ENCODE measurements around the gene IFRD2.

IFRD2 gene

GRCh38 chr3:50322386-50323091 is 30.3 kb upstream of the IFRD2 start, which contains the start of gene HYAL2:
Gene HYAL2, minus strand, starts transcription at chr3:50322745. Its CDS starts 2,256 bp downstream, at chr3:50320489.
- H3K9ac ChIP-seq, result peak within 1 kb of the TSS; percentile 93 to 100 (median 99)
- no peak for TF ChIP-seq Cebpa-rat (IDR thresholded peaks at IDR 0.05)
- peaks cover 11 to 56% (median 43%) of the 10 kb centered on the region in 11 experiments; a peak in 21 of 22 replicates for H3K36me3 ChIP-seq
- H3K27ac ChIP-seq, result peak within 1 kb of the TSS; percentile 94 to 100 (median 99)
- H3K4me3 ChIP-seq, result peak within 1 kb of the TSS; percentile 73 to 89 (median 78)
- H3K27me3 ChIP-seq, result no peaks in the 10 kb centered on the region
- peaks cover 68 to 89% (median 81%) of the 10 kb centered on the region in 10 experiments for H3K4me1 ChIP-seq
- no peaks in the 10 kb centered on the region for H3K9me3 ChIP-seq (replicated peaks in 1 of 11)
- H3K4me2 ChIP-seq, result peak within 1 kb of the TSS; percentile 90 to 99 (median 97)
- peaks cover 0 to 58% (median 34%) of the 10 kb centered on the region in 11 experiments; a peak in 17 of 22 replicates for H4K20me1 ChIP-seq

- Histone ChIP-seq H3K4me1 (peaks cover 68 to 89% (median 81%) of the 10 kb centered on the region in 10 experiments), H3K4me3 (peak overlapping the region; percentile 73 to 89 (median 78)), H3K9me3 (replicated peaks in 1 of 11) (no peaks in the 10 kb centered on the region), H3K4me2 (peak overlapping the region; percentile 90 to 99 (median 97)), H4K20me1 (peaks cover 0 to 58% (median 35%) of the 10 kb centered on the region in 11 experiments; a peak in 17 of 22 replicates), H3K36me3 (peaks cover 16 to 61% (median 48%) of the 10 kb centered on the region in 11 experiments; a peak in 21 of 22 replicates), H3K27me3 (no peaks in the 10 kb centered on the region), H3K9ac (peak overlapping the region; percentile 93 to 100 (median 99); a peak in 21 of 22 replicates), H3K27ac (peak overlapping the region; percentile 94 to 100 (median 99); a peak in 20 of 22 replicates)
- TF ChIP-seq Cebpa-rat (IDR thresholded peaks at IDR 0.05), result no peak
Measured at GRCh38 chr3:50322115-50322385, 29.8 kb upstream of the IFRD2 start.

GRCh38 chr3:50321336-50322114 is 29.3 kb upstream of the IFRD2 start:
- H3K4me1 ChIP-seq, result peaks cover 68 to 89% (median 81%) of the 10 kb centered on the region in 10 experiments
- H3K4me2 ChIP-seq, result peak overlapping the region; percentile 90 to 99 (median 97)
- no peak for TF ChIP-seq Cebpa-rat (IDR thresholded peaks at IDR 0.05)
- no peaks in the 10 kb centered on the region for H3K9me3 ChIP-seq (replicated peaks in 1 of 11)
- peak overlapping the region; percentile 94 to 100 (median 99) for H3K27ac ChIP-seq
- no peaks in the 10 kb centered on the region for H3K27me3 ChIP-seq
- peaks cover 21 to 62% (median 50%) of the 10 kb centered on the region in 11 experiments; a peak in 21 of 22 replicates for H3K36me3 ChIP-seq
- peaks cover 0 to 58% (median 38%) of the 10 kb centered on the region in 11 experiments; a peak in 18 of 22 replicates for H4K20me1 ChIP-seq
- peak overlapping the region; percentile 73 to 89 (median 78) for H3K4me3 ChIP-seq
- H3K9ac ChIP-seq, result peak overlapping the region; percentile 93 to 100 (median 99)

- peaks cover 0 to 57% (median 41%) of the 10 kb centered on the region in 11 experiments; a peak in 18 of 22 replicates for H4K20me1 ChIP-seq
- H3K36me3 ChIP-seq, result peaks cover 21 to 62% (median 50%) of the 10 kb centered on the region in 11 experiments; a peak in 21 of 22 replicates
- H3K4me2 ChIP-seq, result peak overlapping the region; percentile 90 to 99 (median 97)
- peak overlapping the region; percentile 73 to 89 (median 78) for H3K4me3 ChIP-seq
- peaks cover 67 to 86% (median 79%) of the 10 kb centered on the region in 10 experiments for H3K4me1 ChIP-seq
- H3K27ac ChIP-seq, result peak overlapping the region; percentile 94 to 100 (median 99)
- TF ChIP-seq Cebpa-rat (IDR thresholded peaks at IDR 0.05), result no peak
- no peaks in the 10 kb centered on the region for H3K27me3 ChIP-seq
- peak overlapping the region; percentile 93 to 100 (median 99) for H3K9ac ChIP-seq
- no peaks in the 10 kb centered on the region for H3K9me3 ChIP-seq (replicated peaks in 1 of 11)
Measured at GRCh38 chr3:50320853-50321335, 28.7 kb upstream of the IFRD2 start.

GRCh38 chr3:50319894-50320625 is 27.8 kb upstream of the IFRD2 start:
- Histone ChIP-seq H3K4me3 (peak overlapping the region; percentile 73 to 89 (median 78)), H3K27ac (peak overlapping the region; percentile 94 to 100 (median 99); a peak in 21 of 22 replicates), H4K20me1 (peaks cover 0 to 50% (median 40%) of the 10 kb centered on the region in 11 experiments; a peak in 18 of 22 replicates), H3K27me3 (no peaks in the 10 kb centered on the region), H3K9me3 (replicated peaks in 1 of 11) (no peaks in the 10 kb centered on the region), H3K36me3 (peaks cover 19 to 61% (median 46%) of the 10 kb centered on the region in 11 experiments; a peak in 19 of 22 replicates), H3K4me2 (peak overlapping the region; percentile 90 to 99 (median 97)), H3K4me1 (peaks cover 67 to 78% (median 75%) of the 10 kb centered on the region in 10 experiments), H3K9ac (peak overlapping the region; percentile 93 to 100 (median 99))
- TF ChIP-seq Cebpa-rat (IDR thresholded peaks at IDR 0.05), result no peak

- H4K20me1 ChIP-seq, result peaks cover 0 to 47% (median 41%) of the 10 kb centered on the region in 11 experiments; a peak in 18 of 22 replicates
- H3K4me1 ChIP-seq, result peaks cover 67 to 73% (median 70%) of the 10 kb centered on the region in 10 experiments
- no peak for TF ChIP-seq Cebpa-rat (IDR thresholded peaks at IDR 0.05)
- H3K27me3 ChIP-seq, result no peaks in the 10 kb centered on the region
- H3K27ac ChIP-seq, result peak overlapping the region in 4 of 11 experiments; percentile 12 to 32 (median 19); a peak in 3 of 22 replicates
- H3K4me3 ChIP-seq, result peak overlapping the region in 7 of 10 experiments; percentile 14 to 87 (median 78); a peak in 12 of 20 replicates
- H3K4me2 ChIP-seq, result peak overlapping the region; percentile 90 to 99 (median 97)
- peaks cover 19 to 61% (median 50%) of the 10 kb centered on the region in 11 experiments; a peak in 19 of 22 replicates for H3K36me3 ChIP-seq
- H3K9ac ChIP-seq, result peak overlapping the region; percentile 29 to 100 (median 98); a peak in 17 of 22 replicates
- H3K9me3 ChIP-seq (replicated peaks in 1 of 11), result no peaks in the 10 kb centered on the region
Measured at GRCh38 chr3:50319181-50319893, 27.1 kb upstream of the IFRD2 start.

GRCh38 chr3:50318615-50319014 is 26.4 kb upstream of the IFRD2 start:
- Histone ChIP-seq H3K9me3 (replicated peaks in 1 of 11) (no peaks in the 10 kb centered on the region), H3K36me3 (peaks cover 19 to 60% (median 50%) of the 10 kb centered on the region in 11 experiments; a peak in 19 of 22 replicates), H3K4me1 (peaks cover 59 to 65% (median 63%) of the 10 kb centered on the region in 10 experiments), H3K4me2 (peak overlapping the region; percentile 90 to 99 (median 97)), H3K9ac (peak overlapping the region; percentile 8 to 99 (median 93); a peak in 16 of 22 replicates), H3K27me3 (no peaks in the 10 kb centered on the region), H3K27ac (peak overlapping the region in 5 of 11 experiments; percentile 15 to 35 (median 32); a peak in 4 of 22 replicates), H4K20me1 (peaks cover 0 to 47% (median 41%) of the 10 kb centered on the region in 11 experiments; a peak in 17 of 22 replicates), H3K4me3 (peak overlapping the region in 5 of 10 experiments; percentile 7 to 51 (median 16); a peak in 7 of 20 replicates)
- TF ChIP-seq Cebpa-rat (IDR thresholded peaks at IDR 0.05), result no peak
